Body of pancreas (tissue), 4 donors: ENCODE data around the gene FABP1. TPM values are rescaled to one million over a fixed set of nuclear protein-coding genes. Genes with fewer than 3 reads are reported as not detected.

Experiments
- ATAC-seq: fragments of 150-250 bp; one replicate; pipeline ENCODE4 v1.9.1; 2016
- DNase-seq, 4 donors: peaks; one replicate each; pipeline ENCODE4 v3.0.0-alpha.2; 2019
- H3K27ac ChIP-seq, 4 donors: fragments of 200-600 bp; sonication (generic); 1 replicate in 3 of 4; 2 replicates in 1 of 4; pipeline versions ENCODE4 v1.5.1 to v1.6.1; 2016 to 2019; ENCODE audit warnings: mild to moderate bottlenecking in 1 of 4, mixed read lengths in 1 of 4, moderate library complexity in 1 of 4
- H3K27me3 ChIP-seq, 2 donors: fragments of 200-600 bp; sonication (generic); one replicate each; pipeline ENCODE4 v1.6.0; 2016; ENCODE audit warnings: mild to moderate bottlenecking in 1 of 2
- H3K36me3 ChIP-seq, 2 donors: fragments of 200-600 bp; sonication (generic); replicated peaks in 1 of 2; 2 replicates each; pipeline ENCODE4 v1.5.1; 2016; ENCODE audit warnings: low read depth in 2 of 2; ENCODE audit not compliant: insufficient read depth in 1 of 2
- H3K4me1 ChIP-seq: fragments of 200-600 bp; sonication (generic); one replicate; pipeline ENCODE4 v1.6.0; 2016
- H3K4me3 ChIP-seq, 2 donors: fragments of 200-600 bp; sonication (generic); 1 replicate in 1 of 2; 2 replicates in 1 of 2; pipeline ENCODE4 v1.5.1; 2016 to 2019
- H3K9me3 ChIP-seq, 3 donors: fragments of 200-600 bp; sonication (generic); 1 replicate in 2 of 3; 2 replicates in 1 of 3; pipeline ENCODE4 v1.5.1; 2016
- POLR2A ChIP-seq, 3 donors: fragments of 450-650 bp; IDR thresholded peaks; one replicate each; pipeline ENCODE4 v1.6.1; 2016; ENCODE audit warnings: antibody characterized with exemption in 3 of 3, mild to moderate bottlenecking in 2 of 3
- WGBS, 2 donors: methylation state at CpG; one replicate each; pipeline ENCODE4 v1.1.5; 2017; 5-methylcytosine and 5-hydroxymethylcytosine counted together
- intact Hi-C: fragments of 100-400 bp; cut with DNase I; formaldehyde crosslinking; loops from one replicate; pipeline ENCODE4 v1.15.1; 2023
- total RNA-seq, 2 donors: library from RNA; depleted of rRNA; stranded (reverse); fragments of >200 nt; gene quantifications; one replicate each; pipeline ENCODE4 v1.1.0, GENCODE V29; 2016
- TF ChIP-seq, protein P1 (sequence below), 7 experiments: fragments of 450-650 bp in 4 of 7; fragments of 200-600 bp in 3 of 7; sonication (generic) in 3 of 7; IDR thresholded peaks; one replicate each; pipeline ENCODE4 v1.5.1; 2016 to 2019; ENCODE audit warnings: antibody characterized with exemption in 7 of 7

The FABP1 gene
- total RNA-seq, 2 donors from 2014 or later: not detected

GRCh38 chr2:88171966-88172365 lies 44.1 kb upstream of the FABP1 start:
- H3K4me3 ChIP-seq: no peak overlapping the region
- ATAC-seq (no peak), DNase-seq (no peak)
- H3K4me1 ChIP-seq: peaks cover 8% of the 10 kb centered on the region
- H3K9me3 ChIP-seq: no peaks in the 10 kb centered on the region
- no peaks in the 10 kb centered on the region for H3K36me3 ChIP-seq
- H3K27ac ChIP-seq: no peak overlapping the region
- WGBS, 2 donors: 79 to 80% methylated on average over 1 of the region's 1 CpG
- intact Hi-C loops: no loop called here
- peaks cover 0 to 7% of the 10 kb centered on the region in 2 donors for H3K27me3 ChIP-seq
- TF ChIP-seq, protein P1, sequence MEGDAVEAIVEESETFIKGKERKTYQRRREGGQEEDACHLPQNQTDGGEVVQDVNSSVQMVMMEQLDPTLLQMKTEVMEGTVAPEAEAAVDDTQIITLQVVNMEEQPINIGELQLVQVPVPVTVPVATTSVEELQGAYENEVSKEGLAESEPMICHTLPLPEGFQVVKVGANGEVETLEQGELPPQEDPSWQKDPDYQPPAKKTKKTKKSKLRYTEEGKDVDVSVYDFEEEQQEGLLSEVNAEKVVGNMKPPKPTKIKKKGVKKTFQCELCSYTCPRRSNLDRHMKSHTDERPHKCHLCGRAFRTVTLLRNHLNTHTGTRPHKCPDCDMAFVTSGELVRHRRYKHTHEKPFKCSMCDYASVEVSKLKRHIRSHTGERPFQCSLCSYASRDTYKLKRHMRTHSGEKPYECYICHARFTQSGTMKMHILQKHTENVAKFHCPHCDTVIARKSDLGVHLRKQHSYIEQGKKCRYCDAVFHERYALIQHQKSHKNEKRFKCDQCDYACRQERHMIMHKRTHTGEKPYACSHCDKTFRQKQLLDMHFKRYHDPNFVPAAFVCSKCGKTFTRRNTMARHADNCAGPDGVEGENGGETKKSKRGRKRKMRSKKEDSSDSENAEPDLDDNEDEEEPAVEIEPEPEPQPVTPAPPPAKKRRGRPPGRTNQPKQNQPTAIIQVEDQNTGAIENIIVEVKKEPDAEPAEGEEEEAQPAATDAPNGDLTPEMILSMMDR (IDR thresholded peaks at IDR 0.05): no peak
- no peak for TF ChIP-seq POLR2A (IDR thresholded peaks at IDR 0.05)

- DNase-seq (peak in 1 of 4 donors; percentile 26), ATAC-seq (peak; percentile 68)
- peaks cover 0 to 7% of the 10 kb centered on the region in 2 donors for H3K27me3 ChIP-seq
- H3K4me1 ChIP-seq: no peaks in the 10 kb centered on the region
- 4 to 37% methylated on average over 8 to 25 of the region's 37 CpGs for WGBS, 2 donors
- H3K9me3 ChIP-seq: no peaks in the 10 kb centered on the region
- peak overlapping the region; percentile 20 to 69 (median 58) for H3K27ac ChIP-seq
- TF ChIP-seq, protein P1 (IDR thresholded peaks at IDR 0.05): no peak
- no peak for TF ChIP-seq POLR2A (IDR thresholded peaks at IDR 0.05)
- H3K36me3 ChIP-seq: no peaks in the 10 kb centered on the region
- H3K4me3 ChIP-seq: peak overlapping the region; percentile 24 to 35
- intact Hi-C loops: no loop called here
These were observed 42.6 kb upstream of the FABP1 start for GRCh38 chr2:88170472-88170892.

- H3K9me3 ChIP-seq: no peaks in the 10 kb centered on the region
- WGBS, 2 donors: 81 to 88% methylated on average over 7 of the region's 7 CpGs
- TF ChIP-seq POLR2A (IDR thresholded peaks at IDR 0.05): no peak
- TF ChIP-seq, protein P1 (IDR thresholded peaks at IDR 0.05): no peak
- no peaks in the 10 kb centered on the region for H3K4me1 ChIP-seq
- DNase-seq (no peak), ATAC-seq (no peak)
- H3K36me3 ChIP-seq: no peaks in the 10 kb centered on the region
- peaks cover 0 to 7% of the 10 kb centered on the region in 2 donors for H3K27me3 ChIP-seq
- H3K4me3 ChIP-seq: no peak overlapping the region
- intact Hi-C loops: no loop called here
- no peak overlapping the region for H3K27ac ChIP-seq
These were observed 40.5 kb upstream of the FABP1 start for GRCh38 chr2:88168386-88168785.

DNA sequence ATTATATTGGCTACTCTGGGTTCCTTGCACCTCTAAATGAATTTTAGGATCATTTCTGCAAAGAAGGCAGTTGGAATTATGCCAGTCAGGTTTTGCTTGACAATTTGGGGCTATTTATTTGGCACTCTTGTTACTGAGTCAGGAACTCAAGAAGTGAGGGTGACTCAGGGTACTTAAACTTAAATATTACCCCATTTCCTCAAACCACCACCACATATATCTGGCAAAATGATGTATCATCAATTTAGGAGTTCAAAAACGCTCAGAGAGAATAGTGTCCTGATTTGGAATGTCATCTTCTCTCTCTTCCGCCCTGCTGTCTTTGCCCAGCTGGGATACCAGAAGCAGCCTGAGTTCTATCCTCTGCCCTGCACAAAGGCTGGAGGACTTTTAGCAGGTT lies 39.9 kb upstream of the FABP1 start:
- Histone ChIP-seq H3K9me3 (no peaks in the 10 kb centered on the region), H3K4me1 (no peaks in the 10 kb centered on the region), H3K27me3 (peaks cover 0 to 7% of the 10 kb centered on the region in 2 donors), H3K27ac (no peak overlapping the region), H3K36me3 (no peaks in the 10 kb centered on the region), H3K4me3 (no peak overlapping the region)
- TF ChIP-seq, protein P1 (IDR thresholded peaks at IDR 0.05): no peak
- no peak for TF ChIP-seq POLR2A (IDR thresholded peaks at IDR 0.05)
- ATAC-seq: no peak
- no peak for DNase-seq
- intact Hi-C loops: no loop called here
- 79 to 89% methylated on average over 2 of the region's 2 CpGs for WGBS, 2 donors

GRCh38 chr2:88165332-88166003 lies 37.6 kb upstream of the FABP1 start:
- WGBS, 2 donors: 0% methylated on average over 1 of the region's 1 CpG
- Histone ChIP-seq H3K9me3 (no peaks in the 10 kb centered on the region), H3K4me1 (no peaks in the 10 kb centered on the region), H3K27me3 (peaks cover 0 to 1% of the 10 kb centered on the region in 2 donors), H3K27ac (no peak overlapping the region), H3K4me3 (no peak overlapping the region), H3K36me3 (no peaks in the 10 kb centered on the region)
- DNase-seq (no peak), ATAC-seq (no peak)
- TF ChIP-seq, protein P1 (IDR thresholded peaks at IDR 0.05): no peak
- TF ChIP-seq POLR2A (IDR thresholded peaks at IDR 0.05): no peak
- intact Hi-C loops: no loop called here
